Measurements from ENCODE around the gene CELSR2.

The CELSR2 gene

DNA sequence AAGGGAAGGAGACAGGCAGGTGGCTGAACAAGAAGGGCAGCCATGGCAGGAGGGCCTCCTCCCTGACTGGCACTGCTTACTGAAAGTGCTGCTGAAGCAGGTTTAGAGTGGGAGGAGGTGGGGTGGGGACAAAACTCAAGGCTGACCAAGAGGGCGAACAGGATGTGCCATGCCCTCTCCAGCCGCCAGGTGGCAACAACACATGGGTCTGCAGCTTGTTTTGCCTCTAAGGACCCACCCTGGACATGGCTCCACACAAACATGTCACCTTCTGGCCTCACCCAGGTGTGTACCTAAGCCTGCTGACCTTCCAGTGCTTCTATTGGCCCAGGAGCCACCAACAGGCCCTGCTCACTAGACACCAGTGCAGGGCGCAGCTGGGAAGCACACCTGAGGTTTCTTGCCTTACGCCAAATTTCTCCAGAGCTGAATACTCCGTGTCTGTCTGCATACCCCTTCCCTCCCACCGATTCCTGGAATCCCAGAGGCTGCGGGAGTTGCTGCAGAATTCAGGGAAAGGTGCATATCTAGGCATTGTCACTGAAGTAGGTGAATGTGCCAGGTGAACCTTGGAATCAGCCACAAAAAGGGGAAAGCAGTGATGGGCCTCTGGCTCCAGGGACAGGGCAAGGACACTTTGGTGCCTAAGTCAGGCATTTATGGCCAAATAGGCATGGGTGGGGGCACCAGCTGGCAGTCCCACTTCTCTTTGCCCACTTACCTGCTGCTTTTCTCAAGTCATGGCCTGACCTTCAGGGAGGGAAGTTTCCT is 28.3 kb downstream of the CELSR2 start:
- TF ChIP-seq GATA3 (IDR thresholded peaks at IDR 0.05; ENCODE audit: low read depth, low read length) (no peak), GATA2 (IDR thresholded peaks at IDR 0.05; ENCODE audit: low read depth, low read length) (no peak)

DNA sequence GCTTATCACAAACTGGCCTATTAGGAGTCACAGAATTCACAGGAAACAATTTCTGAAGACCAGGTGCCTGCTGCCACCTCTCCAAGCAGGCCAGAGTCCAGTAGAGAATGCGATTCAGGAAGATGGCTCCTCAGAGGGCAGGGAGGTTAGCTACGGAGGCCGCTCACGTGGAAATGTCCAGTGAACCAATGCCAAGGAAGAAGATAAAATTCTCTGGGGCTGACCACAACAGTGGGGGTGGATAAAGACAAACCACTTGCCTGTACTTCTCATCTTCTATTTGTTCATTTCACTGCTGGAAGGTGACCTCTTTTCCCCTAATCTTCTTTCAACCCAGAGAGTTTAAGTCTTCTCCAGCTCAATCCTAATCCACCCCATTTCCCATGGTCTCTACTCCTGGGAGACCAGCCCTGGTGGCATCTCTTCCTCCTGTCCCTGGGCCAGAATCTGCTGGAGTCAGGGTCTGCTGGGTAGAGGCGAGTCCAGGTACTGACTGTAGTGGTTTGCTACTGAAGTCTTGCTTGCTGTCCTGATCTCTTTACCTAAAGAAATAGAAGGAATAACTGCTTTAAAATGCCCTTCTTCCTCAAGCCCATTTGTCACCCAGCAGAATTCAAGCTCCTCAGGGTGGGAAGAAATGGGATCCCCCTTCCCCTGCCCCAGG is 30.4 kb downstream of the CELSR2 start:
- TF ChIP-seq GATA3 (IDR thresholded peaks at IDR 0.05; ENCODE audit: low read depth, low read length) (no peak), GATA2 (IDR thresholded peaks at IDR 0.05; ENCODE audit: low read depth, low read length) (no peak)

GRCh38 chr1:109280862-109281261 is 31.5 kb downstream of the CELSR2 start:
- TF ChIP-seq GATA3 (IDR thresholded peaks at IDR 0.05; ENCODE audit: low read depth, low read length) (no peak), GATA2 (IDR thresholded peaks at IDR 0.05; ENCODE audit: low read depth, low read length) (no peak)

DNA sequence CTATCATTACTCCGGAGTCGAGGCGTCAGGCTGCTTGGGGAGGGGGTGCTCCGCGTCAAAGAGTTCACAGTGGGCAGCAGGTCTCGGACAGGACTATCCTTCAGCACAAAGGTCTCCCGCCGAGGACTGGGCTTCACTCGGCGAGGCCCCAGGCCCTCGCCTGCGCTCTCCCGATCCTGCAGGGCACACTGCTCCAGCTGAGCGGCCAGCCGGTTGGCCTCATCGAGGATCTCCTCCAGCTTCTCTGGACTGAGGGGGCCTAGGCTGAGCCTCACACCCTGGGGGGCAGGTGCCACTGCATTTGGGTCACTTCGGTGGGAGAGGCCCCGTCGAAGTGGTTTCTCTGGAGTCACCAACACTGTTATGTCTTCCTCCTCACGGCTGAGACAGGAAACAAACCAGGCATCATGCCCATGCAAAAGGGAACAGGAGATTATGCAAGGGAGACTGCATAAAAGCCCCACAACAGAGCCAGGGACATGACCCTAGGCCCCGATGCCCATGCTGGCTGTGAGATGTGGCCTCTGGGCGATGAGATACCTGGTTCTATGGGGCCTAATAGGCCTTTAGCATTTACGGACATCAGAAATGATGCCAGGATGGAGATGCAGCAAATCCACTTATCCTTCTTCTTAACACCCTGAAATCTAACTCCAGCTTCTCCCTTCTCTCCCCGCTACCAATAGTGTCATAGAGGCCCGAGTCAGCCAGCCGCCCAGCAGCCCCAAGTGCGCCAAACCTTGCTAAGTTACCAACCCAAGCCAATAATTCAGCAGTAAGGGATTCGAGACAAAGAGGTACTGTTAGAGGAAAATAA is 32.5 kb downstream of the CELSR2 start:
- TF ChIP-seq GATA3 (IDR thresholded peaks at IDR 0.05; ENCODE audit: low read depth, low read length) (no peak), GATA2 (IDR thresholded peaks at IDR 0.05; ENCODE audit: low read depth, low read length) (no peak)

- TF ChIP-seq GATA2 (IDR thresholded peaks at IDR 0.05; ENCODE audit: low read depth, low read length) (no peak), GATA3 (IDR thresholded peaks at IDR 0.05; ENCODE audit: low read depth, low read length) (no peak)
Observed at GRCh38 chr1:109282497-109282951, 33.2 kb downstream of the CELSR2 start.

- TF ChIP-seq GATA3 (IDR thresholded peaks at IDR 0.05; ENCODE audit: low read depth, low read length), result no peak
Observed at GRCh38 chr1:109282952-109283747, 33.8 kb downstream of the CELSR2 start, which contains the start of gene PSRC1. Gene PSRC1 (minus strand): TSS chr1:109283145.

DNA sequence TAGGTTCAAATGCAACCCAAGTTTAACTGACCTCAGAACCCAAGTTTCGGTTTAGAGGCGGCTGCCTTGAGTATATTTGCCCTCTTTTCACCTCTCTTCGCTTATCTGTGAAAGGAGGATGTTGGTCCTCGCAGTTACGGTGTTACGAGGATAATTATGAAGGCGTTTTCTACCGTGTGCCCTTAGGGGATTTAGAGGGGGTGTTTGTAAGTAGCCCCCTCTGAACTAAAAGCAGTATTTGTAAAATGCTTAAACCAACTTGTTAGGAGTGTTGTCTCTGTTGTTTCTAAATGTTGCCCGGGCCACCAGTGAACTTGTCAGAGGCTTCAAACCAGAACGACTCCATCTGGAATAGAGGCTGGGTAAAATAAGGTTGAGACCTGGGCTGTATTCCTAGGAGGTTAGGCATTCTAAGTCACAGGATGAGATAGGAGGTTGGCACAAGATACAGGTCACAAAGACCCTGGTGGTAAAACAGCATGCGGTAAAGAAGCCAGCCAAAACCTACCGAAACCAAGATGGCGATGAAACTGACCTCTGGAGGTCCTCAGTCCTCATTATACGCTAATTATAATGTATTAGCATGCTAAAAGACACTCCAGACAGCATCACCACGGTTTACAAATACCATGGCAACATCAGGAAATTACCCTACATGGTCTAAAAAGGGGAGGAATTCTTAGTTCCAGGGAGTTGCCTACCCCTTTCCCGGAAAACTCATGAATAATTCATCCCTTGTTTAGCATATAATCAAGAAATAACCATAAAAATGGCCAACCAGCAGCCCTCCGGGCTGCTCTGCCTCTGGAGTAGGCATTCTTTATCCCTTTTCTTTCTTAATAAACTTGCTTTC is 34.6 kb downstream of the CELSR2 start:
- TF ChIP-seq GATA2 (IDR thresholded peaks at IDR 0.05; ENCODE audit: low read depth, low read length), result no peak
- no peak for TF ChIP-seq GATA3 (IDR thresholded peaks at IDR 0.05; ENCODE audit: low read depth, low read length)

- no peak for TF ChIP-seq GATA3 (IDR thresholded peaks at IDR 0.05; ENCODE audit: low read depth, low read length)
- TF ChIP-seq GATA2 (IDR thresholded peaks at IDR 0.05; ENCODE audit: low read depth, low read length), result no peak
Observed at GRCh38 chr1:109290137-109290536, 40.8 kb downstream of the CELSR2 start.

GRCh38 chr1:109290998-109291397 is 41.7 kb downstream of the CELSR2 start:
- no peak for TF ChIP-seq GATA3 (IDR thresholded peaks at IDR 0.05; ENCODE audit: low read depth, low read length)
- TF ChIP-seq GATA2 (IDR thresholded peaks at IDR 0.05; ENCODE audit: low read depth, low read length), result no peak

- TF ChIP-seq GATA2 (IDR thresholded peaks at IDR 0.05; ENCODE audit: low read depth, low read length) (no peak), GATA3 (IDR thresholded peaks at IDR 0.05; ENCODE audit: low read depth, low read length) (no peak)
Observed at GRCh38 chr1:109292364-109292763, 43.0 kb downstream of the CELSR2 start.

- TF ChIP-seq GATA3 (IDR thresholded peaks at IDR 0.05; ENCODE audit: low read depth, low read length) (no peak), GATA2 (IDR thresholded peaks at IDR 0.05; ENCODE audit: low read depth, low read length) (no peak)
Observed at GRCh38 chr1:109293026-109293425, 43.7 kb downstream of the CELSR2 start.

GRCh38 chr1:109294481-109294880 is 45.1 kb downstream of the CELSR2 start:
- TF ChIP-seq GATA2 (IDR thresholded peaks at IDR 0.05; ENCODE audit: low read depth, low read length) (no peak), GATA3 (IDR thresholded peaks at IDR 0.05; ENCODE audit: low read depth, low read length) (no peak)
